Measurements from ENCODE around the gene SIMC1.

DNA sequence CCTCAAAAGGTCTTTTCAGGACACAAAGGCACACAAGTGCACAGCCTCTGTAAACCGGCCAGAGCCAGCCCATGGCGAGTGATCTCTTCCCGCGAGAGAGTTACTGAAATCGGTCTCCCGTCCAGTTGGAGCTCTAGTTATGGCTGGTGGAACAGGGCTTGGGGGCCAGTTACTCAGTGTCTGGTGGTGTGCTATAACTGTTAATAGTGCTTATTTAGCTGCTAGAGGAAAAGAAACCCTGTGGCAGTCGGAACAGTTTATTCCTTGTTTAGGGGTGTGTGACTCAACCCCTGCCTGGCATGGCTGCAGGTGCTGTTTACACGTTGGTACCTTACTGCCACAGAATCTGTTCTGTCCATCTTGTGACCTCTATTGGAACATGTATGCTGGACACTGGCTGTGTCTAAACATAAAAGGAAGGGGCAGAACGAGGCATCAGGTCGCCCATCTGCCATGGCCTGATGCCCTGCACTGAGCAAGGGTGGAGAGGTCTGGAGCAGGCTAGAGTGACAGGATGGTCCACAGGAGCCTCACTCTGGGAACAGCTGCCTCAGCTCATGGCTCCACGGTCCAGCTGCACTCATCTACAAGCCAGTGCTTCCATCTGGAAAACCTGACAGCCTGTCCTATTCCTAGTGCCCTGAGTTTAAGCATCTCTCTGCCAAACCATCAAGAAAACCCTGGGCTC, 49.6 kb upstream of the SIMC1 start:
- TF ChIP-seq CHD2 (IDR thresholded peaks at IDR 0.05; ENCODE audit: low read length, partially characterized antibody) (no peak), CEBPB (IDR thresholded peaks at IDR 0.05) (no peak)
